HL-60 (cell line): Measurements from ENCODE around the gene UBE2V1.

Experiments
- DNase-seq, 2 experiments: peaks; one replicate each; pipeline ENCODE4 v3.0.0-alpha.2; 2010 to 2020; ENCODE audit warnings: low read depth in 1 of 2, low spot score in 1 of 2
- H3K27ac ChIP-seq: fragments of 250-450 bp; sonication (Bioruptor Pico); replicated peaks from 2 replicates; pipeline ENCODE4 v1.5.1; 2020; ENCODE audit warnings: mild to moderate bottlenecking, moderate library complexity
- H3K27me3 ChIP-seq: fragments of 250-450 bp; sonication (Bioruptor Pico); 2 replicates; pipeline ENCODE4 v1.5.1; 2021; ENCODE audit warnings: mild to moderate bottlenecking, moderate library complexity; ENCODE audit not compliant: insufficient read depth, poor library complexity, severe bottlenecking
- H3K4me3 ChIP-seq: replicated peaks from 2 replicates; pipeline ENCODE4 v1.5.1; 2011; ENCODE audit warnings: mild to moderate bottlenecking, control low read depth, low read length; ENCODE audit not compliant: insufficient read depth
- CTCF ChIP-seq: IDR thresholded peaks from one replicate; pipeline ENCODE4 v1.5.1; 2011; ENCODE audit warnings: low read length, control low read depth, inconsistent platforms; ENCODE audit not compliant: insufficient read depth
- GABPA ChIP-seq: IDR thresholded peaks from 2 replicates; pipeline ENCODE4 v1.6.1; 2012; ENCODE audit warnings: low read depth
- POLR2AphosphoS5 ChIP-seq: IDR thresholded peaks from 2 replicates; pipeline ENCODE4 v1.6.1; 2012; ENCODE audit warnings: low read depth
- REST ChIP-seq: IDR thresholded peaks from 2 replicates; pipeline ENCODE4 v1.6.1; 2012; ENCODE audit warnings: low read depth; ENCODE audit not compliant: insufficient replicate concordance
- SPI1 ChIP-seq: IDR thresholded peaks from 2 replicates; pipeline ENCODE4 v1.6.1; 2012; ENCODE audit warnings: low read depth, mild to moderate bottlenecking, borderline replicate concordance

Gene UBE2V1

GRCh38 chr20:50037123-50037522 is 75.8 kb downstream of the UBE2V1 start:
- Histone ChIP-seq H3K4me3 (no peak overlapping the region), H3K27me3 (no peaks in the 10 kb centered on the region), H3K27ac (no peak overlapping the region)
- no peak for TF ChIP-seq SPI1
- no peak for TF ChIP-seq CTCF
- TF ChIP-seq POLR2AphosphoS5: no peak
- TF ChIP-seq GABPA: no peak
- TF ChIP-seq REST: no peak
- DNase-seq: no peak

GRCh38 chr20:50036703-50037102 is 76.2 kb downstream of the UBE2V1 start:
- Histone ChIP-seq H3K27ac (no peak overlapping the region), H3K4me3 (no peak overlapping the region), H3K27me3 (no peaks in the 10 kb centered on the region)
- no peak for DNase-seq
- no peak for TF ChIP-seq REST
- no peak for TF ChIP-seq SPI1
- no peak for TF ChIP-seq POLR2AphosphoS5
- no peak for TF ChIP-seq GABPA
- no peak for TF ChIP-seq CTCF

- H3K27me3 ChIP-seq: no peaks in the 10 kb centered on the region
- no peak for DNase-seq
- H3K4me3 ChIP-seq: no peak overlapping the region
- no peak overlapping the region for H3K27ac ChIP-seq
- TF ChIP-seq SPI1 (no peak), POLR2AphosphoS5 (no peak), REST (no peak), GABPA (no peak), CTCF (no peak)
Observed at GRCh38 chr20:50034567-50035180, 78.3 kb downstream of the UBE2V1 start.
